ENCODE measurements around the gene LHX4.
"Not testable (repeated sequence)": the region's sequence is repeated elsewhere in the genome, so short reads cannot be mapped to it uniquely, and the experiment has no call there.

Gene LHX4

DNA sequence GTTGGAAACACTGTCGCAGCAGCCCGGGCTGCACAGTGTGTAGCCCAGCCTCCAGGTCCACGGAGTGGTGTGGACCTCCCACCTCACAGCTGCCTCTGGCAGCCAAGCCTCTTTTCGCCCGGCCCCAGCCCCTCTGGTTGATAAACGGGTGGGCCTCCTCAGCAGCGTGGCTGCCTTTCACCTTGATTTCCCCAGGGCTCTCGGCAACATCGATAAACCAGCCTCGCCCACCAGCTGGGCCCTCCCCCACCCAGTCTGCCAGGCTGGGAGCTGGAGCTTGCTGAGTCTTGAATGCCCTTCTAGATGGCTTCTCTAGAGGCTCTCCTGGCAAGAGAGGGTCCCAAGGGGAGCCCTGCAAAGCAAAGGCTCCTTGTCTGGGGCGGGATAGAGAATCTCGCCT is 31.0 kb upstream of the LHX4 start:
- DNase-seq, result no peak
- Histone ChIP-seq H2BK120ac (ENCODE audit: low read depth, low read length) (no peak overlapping the region), H3K27ac (ENCODE audit: low read length, poor library complexity, severe bottlenecking) (no peak overlapping the region), H2AFZ (ENCODE audit: low read depth, low read length) (no peak overlapping the region), H3K9me3 (ENCODE audit: control insufficient read depth, low read length) (no peaks in the 10 kb centered on the region), H3K9ac (ENCODE audit: low read length) (no peak overlapping the region), H4K8ac (ENCODE audit: low read length) (no peak overlapping the region), H2BK12ac (ENCODE audit: low read length in 2 of 2) (no peak overlapping the region), H4K91ac (ENCODE audit: low read length) (no peak overlapping the region), H3K4ac (ENCODE audit: low read depth in 1 of 2, low read length in 2 of 2) (no peak overlapping the region), H3K23ac (ENCODE audit: low read length in 2 of 2) (no peak overlapping the region), H3K4me1 (ENCODE audit: control insufficient read depth, insufficient read depth, low read depth, low read length) (peaks cover 2% of the 10 kb centered on the region), H2BK15ac (ENCODE audit: low read depth, poor library complexity, severe bottlenecking) (no peak overlapping the region), H3K36me3 (ENCODE audit: control insufficient read depth in 1 of 2, insufficient read depth in 2 of 2, low read depth in 1 of 2, low read length in 2 of 2) (peaks cover 53 to 60% of the 10 kb centered on the region in 2 experiments), H2BK5ac (ENCODE audit: low read depth, low read length, poor library complexity, severe bottlenecking) (no peak overlapping the region), H3K27me3 (ENCODE audit: control insufficient read depth in 1 of 2, insufficient read depth in 1 of 2, low read length in 2 of 2) (no peaks in the 10 kb centered on the region), H3K4me3 (ENCODE audit: insufficient read depth in 1 of 2, low read depth in 1 of 2, low read length in 2 of 2) (no peak overlapping the region), H3K18ac (ENCODE audit: low read depth in 1 of 2, low read length in 2 of 2) (no peak overlapping the region), H3K79me1 (replicated peaks; ENCODE audit: low read length, poor library complexity, severe bottlenecking) (no peaks in the 10 kb centered on the region), H2AK5ac (ENCODE audit: low read length, severe bottlenecking) (no peak overlapping the region), H3K14ac (ENCODE audit: low read length in 2 of 2) (no peak overlapping the region), H3K4me2 (ENCODE audit: low read length, poor library complexity, severe bottlenecking) (no peak overlapping the region)
- 97% methylated on average over 12 of the region's 12 CpGs for WGBS

DNA sequence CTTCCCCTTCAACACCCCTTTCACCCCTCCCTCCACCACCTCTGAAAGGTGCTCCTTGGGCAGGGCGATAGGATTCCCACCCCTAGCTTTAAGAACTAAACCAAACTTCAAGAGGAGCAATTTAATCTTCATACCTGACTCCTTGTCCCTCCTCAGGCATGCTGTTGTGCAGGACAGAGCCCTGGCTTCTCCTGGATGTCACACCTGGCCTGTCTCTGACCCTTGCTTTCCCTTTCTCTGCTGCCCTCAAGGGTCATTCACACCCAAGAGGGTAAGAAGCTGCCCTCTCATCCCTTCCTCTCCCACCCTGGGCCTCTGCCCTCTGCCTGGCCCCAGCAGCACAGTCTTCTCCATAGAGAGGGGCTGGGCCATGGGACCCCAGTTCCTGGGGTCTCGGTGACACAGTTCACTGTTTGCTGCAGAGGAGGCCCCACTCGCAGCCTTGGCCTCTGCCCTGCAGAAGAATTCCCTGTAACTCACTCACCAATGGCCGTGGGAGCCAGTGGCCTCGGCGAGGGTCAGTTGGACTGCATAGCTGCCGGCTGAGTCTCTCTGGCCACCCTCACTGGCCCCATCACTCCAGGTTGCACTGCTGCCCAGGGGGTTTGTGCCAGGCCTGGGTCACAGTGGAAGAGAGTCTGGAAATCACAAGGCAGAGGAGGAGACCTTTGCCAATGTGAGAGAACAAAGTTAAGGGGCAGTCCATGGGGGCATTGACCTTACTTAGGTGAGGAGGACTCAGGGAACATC is 28.4 kb upstream of the LHX4 start:
- DNase-seq, result no peak
- Histone ChIP-seq H2BK15ac (ENCODE audit: low read depth, poor library complexity, severe bottlenecking) (no peak overlapping the region), H3K4me1 (ENCODE audit: control insufficient read depth, insufficient read depth, low read depth, low read length) (peaks cover 2% of the 10 kb centered on the region), H3K23ac (ENCODE audit: low read length in 2 of 2) (no peak overlapping the region), H3K4ac (ENCODE audit: low read depth in 1 of 2, low read length in 2 of 2) (no peak overlapping the region), H3K79me1 (replicated peaks; ENCODE audit: low read length, poor library complexity, severe bottlenecking) (no peaks in the 10 kb centered on the region), H3K27ac (ENCODE audit: low read length, poor library complexity, severe bottlenecking) (no peak overlapping the region), H2BK5ac (ENCODE audit: low read depth, low read length, poor library complexity, severe bottlenecking) (no peak overlapping the region), H2AFZ (ENCODE audit: low read depth, low read length) (no peak overlapping the region), H2AK5ac (ENCODE audit: low read length, severe bottlenecking) (no peak overlapping the region), H3K14ac (ENCODE audit: low read length in 2 of 2) (no peak overlapping the region), H3K4me3 (ENCODE audit: insufficient read depth in 1 of 2, low read depth in 1 of 2, low read length in 2 of 2) (no peak overlapping the region), H3K9ac (ENCODE audit: low read length) (no peak overlapping the region), H4K8ac (ENCODE audit: low read length) (no peak overlapping the region), H3K9me3 (ENCODE audit: control insufficient read depth, low read length) (no peaks in the 10 kb centered on the region), H4K91ac (ENCODE audit: low read length) (no peak overlapping the region), H2BK12ac (ENCODE audit: low read length in 2 of 2) (no peak overlapping the region), H3K18ac (ENCODE audit: low read depth in 1 of 2, low read length in 2 of 2) (no peak overlapping the region), H3K4me2 (ENCODE audit: low read length, poor library complexity, severe bottlenecking) (no peak overlapping the region), H2BK120ac (ENCODE audit: low read depth, low read length) (no peak overlapping the region), H3K27me3 (ENCODE audit: control insufficient read depth in 1 of 2, insufficient read depth in 1 of 2, low read length in 2 of 2) (no peaks in the 10 kb centered on the region), H3K36me3 (ENCODE audit: control insufficient read depth in 1 of 2, insufficient read depth in 2 of 2, low read depth in 1 of 2, low read length in 2 of 2) (peaks cover 28 to 37% of the 10 kb centered on the region in 2 experiments)
- WGBS, result 92% methylated on average over 5 of the region's 7 CpGs

DNA sequence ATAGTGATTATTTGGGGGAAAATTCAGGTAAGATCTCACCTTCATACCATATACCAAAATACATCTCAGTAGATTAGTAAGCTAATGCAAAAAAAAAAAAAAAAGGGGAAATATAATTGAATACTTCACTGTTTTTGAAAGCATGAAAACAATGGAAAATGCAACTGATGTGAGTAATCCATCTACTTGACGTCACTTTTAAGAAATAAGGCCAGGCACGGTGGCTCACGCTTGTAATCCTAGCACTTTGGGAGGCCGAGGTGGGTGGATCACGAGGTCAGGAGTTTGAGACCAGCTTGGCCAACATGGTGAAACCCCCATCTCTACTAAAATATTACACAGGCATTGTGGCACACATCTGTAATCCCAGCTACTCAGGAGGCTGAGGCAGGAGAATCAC is 27.5 kb upstream of the LHX4 start:
- H3K4me3 ChIP-seq (ENCODE audit: insufficient read depth in 1 of 2, low read depth in 1 of 2, low read length in 2 of 2); H2AFZ ChIP-seq (ENCODE audit: low read depth, low read length); H3K27ac ChIP-seq (ENCODE audit: low read length, poor library complexity, severe bottlenecking); H3K4ac ChIP-seq (ENCODE audit: low read depth in 1 of 2, low read length in 2 of 2); H2AK5ac ChIP-seq (ENCODE audit: low read length, severe bottlenecking); H3K23ac ChIP-seq (ENCODE audit: low read length in 2 of 2); H2BK120ac ChIP-seq (ENCODE audit: low read depth, low read length); DNase-seq; H2BK15ac ChIP-seq (ENCODE audit: low read depth, poor library complexity, severe bottlenecking); H3K18ac ChIP-seq (ENCODE audit: low read depth in 1 of 2, low read length in 2 of 2); H3K4me1 ChIP-seq (ENCODE audit: control insufficient read depth, insufficient read depth, low read depth, low read length); H3K9ac ChIP-seq (ENCODE audit: low read length); H4K91ac ChIP-seq (ENCODE audit: low read length); H2BK12ac ChIP-seq (ENCODE audit: low read length in 2 of 2); H4K8ac ChIP-seq (ENCODE audit: low read length); H2BK5ac ChIP-seq (ENCODE audit: low read depth, low read length, poor library complexity, severe bottlenecking); H3K9me3 ChIP-seq (ENCODE audit: control insufficient read depth, low read length); H3K79me1 ChIP-seq (replicated peaks; ENCODE audit: low read length, poor library complexity, severe bottlenecking); H3K14ac ChIP-seq (ENCODE audit: low read length in 2 of 2); H3K27me3 ChIP-seq (ENCODE audit: control insufficient read depth in 1 of 2, insufficient read depth in 1 of 2, low read length in 2 of 2); H3K4me2 ChIP-seq (ENCODE audit: low read length, poor library complexity, severe bottlenecking): not testable (repeated sequence)
- WGBS, result 88% methylated on average over 3 of the region's 5 CpGs
- peaks cover 20 to 28% of the 10 kb centered on the region in 2 experiments for H3K36me3 ChIP-seq (ENCODE audit: control insufficient read depth in 1 of 2, insufficient read depth in 2 of 2, low read depth in 1 of 2, low read length in 2 of 2)

DNA sequence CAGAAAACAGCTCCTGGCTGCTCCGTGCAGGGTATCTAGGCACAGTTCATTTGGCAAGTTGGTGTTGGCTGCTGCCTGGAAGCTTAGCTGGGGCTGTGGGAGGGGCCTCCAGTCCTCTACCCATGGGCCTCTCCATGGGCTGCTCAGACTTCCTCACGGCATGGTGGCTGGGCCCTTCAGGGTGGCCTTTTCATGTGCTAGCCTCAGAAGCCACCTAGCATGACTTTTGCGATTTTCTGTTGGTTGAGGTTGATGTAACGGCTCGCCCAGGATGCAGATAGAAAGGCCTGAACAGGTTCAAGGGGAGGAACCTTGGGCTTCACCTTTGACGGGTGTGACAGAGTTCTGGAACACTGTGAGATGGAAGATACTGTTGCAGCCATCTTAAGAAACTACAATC is 25.8 kb upstream of the LHX4 start:
- no peak overlapping the region for H3K27ac ChIP-seq (ENCODE audit: low read length, poor library complexity, severe bottlenecking)
- H2BK5ac ChIP-seq (ENCODE audit: low read depth, low read length, poor library complexity, severe bottlenecking), result no peak overlapping the region
- WGBS, result 84% methylated on average over 5 of the region's 6 CpGs
- DNase-seq, result no peak
- no peak overlapping the region for H3K14ac ChIP-seq (ENCODE audit: low read length in 2 of 2)
- H2BK120ac ChIP-seq (ENCODE audit: low read depth, low read length), result no peak overlapping the region
- no peak overlapping the region for H2AK5ac ChIP-seq (ENCODE audit: low read length, severe bottlenecking)
- no peak overlapping the region for H2BK15ac ChIP-seq (ENCODE audit: low read depth, poor library complexity, severe bottlenecking)
- H3K18ac ChIP-seq (ENCODE audit: low read depth in 1 of 2, low read length in 2 of 2), result no peak overlapping the region
- no peaks in the 10 kb centered on the region for H3K9me3 ChIP-seq (ENCODE audit: control insufficient read depth, low read length)
- peaks cover 7 to 11% of the 10 kb centered on the region in 2 experiments for H3K36me3 ChIP-seq (ENCODE audit: control insufficient read depth in 1 of 2, insufficient read depth in 2 of 2, low read depth in 1 of 2, low read length in 2 of 2)
- H4K91ac ChIP-seq (ENCODE audit: low read length), result no peak overlapping the region
- no peak overlapping the region for H3K4me2 ChIP-seq (ENCODE audit: low read length, poor library complexity, severe bottlenecking)
- no peak overlapping the region for H2BK12ac ChIP-seq (ENCODE audit: low read length in 2 of 2)
- H4K8ac ChIP-seq (ENCODE audit: low read length), result no peak overlapping the region
- no peak overlapping the region for H3K23ac ChIP-seq (ENCODE audit: low read length in 2 of 2)
- peaks cover 2% of the 10 kb centered on the region for H3K4me1 ChIP-seq (ENCODE audit: control insufficient read depth, insufficient read depth, low read depth, low read length)
- H3K27me3 ChIP-seq (ENCODE audit: control insufficient read depth in 1 of 2, insufficient read depth in 1 of 2, low read length in 2 of 2), result peaks cover 0 to 3% of the 10 kb centered on the region in 2 experiments
- no peak overlapping the region for H3K4ac ChIP-seq (ENCODE audit: low read depth in 1 of 2, low read length in 2 of 2)
- H3K79me1 ChIP-seq (replicated peaks; ENCODE audit: low read length, poor library complexity, severe bottlenecking), result no peaks in the 10 kb centered on the region
- no peak overlapping the region for H3K4me3 ChIP-seq (ENCODE audit: insufficient read depth in 1 of 2, low read depth in 1 of 2, low read length in 2 of 2)
- H2AFZ ChIP-seq (ENCODE audit: low read depth, low read length), result no peak overlapping the region
- no peak overlapping the region for H3K9ac ChIP-seq (ENCODE audit: low read length)
